HG03469 (cell line): ENCODE results near the gene IVL.

Experiments
- ATAC-seq: cut with Tn5 transposase; IDR thresholded peaks from one replicate; pipeline ENCODE4 v1.9.1; 2021; ENCODE audit warnings: mild to moderate bottlenecking, moderate library complexity, moderate number of reproducible peaks; ENCODE audit not compliant: unreplicated experiment

IVL gene

DNA sequence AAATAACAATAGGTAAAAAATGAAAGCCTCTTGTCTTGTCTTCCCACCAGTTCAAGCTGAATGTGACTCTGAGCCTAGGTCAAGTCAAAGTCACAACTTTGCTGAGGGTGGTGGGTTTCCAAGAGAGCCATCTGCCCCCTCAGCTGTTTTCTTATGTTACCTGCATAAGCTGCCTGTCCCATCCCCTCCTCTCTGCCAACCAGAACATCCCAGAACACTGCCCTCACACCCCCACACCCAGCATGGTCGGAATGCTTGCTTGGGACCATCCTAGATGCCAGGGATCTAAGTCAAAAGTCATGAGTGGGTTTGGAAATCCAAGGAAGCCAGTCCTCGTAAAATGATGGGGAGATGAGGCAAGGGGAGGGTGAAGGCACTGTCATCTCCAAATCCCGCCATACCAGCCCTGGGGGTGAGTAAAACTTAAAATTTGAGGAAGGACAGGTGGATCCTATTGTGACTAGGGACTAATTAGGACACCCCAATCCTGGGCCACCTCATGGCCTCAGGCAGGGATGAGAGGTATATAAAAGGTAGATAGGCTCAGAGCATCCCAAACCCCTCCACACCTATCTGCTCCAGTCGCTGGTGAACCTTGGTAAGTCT is 38.4 kb downstream of the IVL start, which contains the start of gene SPRR5:
SPRR5 (plus strand) TSS at position 556 of the 606 bp plus-strand sequence. CDS start 1,349 bp downstream, outside the sequence.
- no peak for ATAC-seq

DNA sequence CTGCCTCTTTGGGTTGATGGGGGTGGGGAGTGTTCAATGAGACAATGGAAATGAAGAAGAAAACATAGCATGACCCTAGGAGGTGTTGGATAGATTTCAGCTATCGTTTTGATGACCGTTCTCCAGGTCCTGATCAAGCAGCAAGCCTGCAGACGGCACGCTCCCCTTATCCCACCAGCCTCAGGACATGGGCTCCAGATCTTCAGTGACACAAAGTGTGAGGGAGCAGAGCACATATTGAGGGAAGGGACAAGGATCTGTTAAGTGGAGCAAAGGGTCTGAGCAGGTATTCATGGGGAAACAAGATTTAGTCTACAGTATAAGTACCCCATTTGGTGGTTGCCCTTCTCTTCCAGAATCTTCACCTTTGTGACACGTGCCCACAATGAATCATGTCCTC is 43.4 kb downstream of the IVL start:
- no peak for ATAC-seq

DNA sequence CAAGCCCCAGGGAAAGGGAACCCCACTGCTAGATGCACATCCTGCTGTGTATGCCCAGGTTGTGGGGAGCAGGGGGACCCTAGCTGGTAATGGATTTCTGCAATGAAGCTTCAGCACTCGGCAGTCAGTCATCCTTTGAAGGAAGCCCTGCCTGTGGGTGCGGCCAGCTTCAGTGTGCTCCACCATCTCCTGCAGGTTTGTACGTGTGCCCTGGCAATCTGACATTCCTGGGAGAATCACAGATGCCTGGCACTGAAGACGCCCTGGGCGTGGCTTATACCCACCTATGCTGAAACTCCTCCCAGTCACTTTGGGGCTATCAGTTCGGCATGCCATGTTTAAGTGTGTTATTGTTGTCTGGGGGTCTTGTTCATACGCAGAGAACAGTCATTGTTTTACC is 45.4 kb downstream of the IVL start:
- no peak for ATAC-seq

DNA sequence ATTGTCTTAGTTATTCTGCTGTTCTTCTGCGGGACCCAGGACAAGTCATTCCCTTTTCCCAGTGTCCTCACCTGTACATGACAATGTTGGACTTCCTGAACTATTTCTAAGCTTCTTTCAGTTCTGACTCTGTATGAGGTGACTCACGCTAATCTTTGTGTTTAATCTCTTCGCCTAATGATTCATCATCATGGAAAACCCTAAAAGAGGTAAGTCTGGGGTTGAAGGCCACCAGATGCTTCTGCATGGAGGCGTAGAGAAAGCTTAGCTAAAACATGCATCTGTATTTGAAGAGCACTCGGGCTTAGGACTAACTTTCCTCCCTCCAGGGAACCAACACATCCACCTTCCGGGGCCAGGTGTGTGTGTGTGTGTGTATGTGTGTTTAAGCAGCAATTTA is 46.1 kb downstream of the IVL start:
- ATAC-seq = no peak

DNA sequence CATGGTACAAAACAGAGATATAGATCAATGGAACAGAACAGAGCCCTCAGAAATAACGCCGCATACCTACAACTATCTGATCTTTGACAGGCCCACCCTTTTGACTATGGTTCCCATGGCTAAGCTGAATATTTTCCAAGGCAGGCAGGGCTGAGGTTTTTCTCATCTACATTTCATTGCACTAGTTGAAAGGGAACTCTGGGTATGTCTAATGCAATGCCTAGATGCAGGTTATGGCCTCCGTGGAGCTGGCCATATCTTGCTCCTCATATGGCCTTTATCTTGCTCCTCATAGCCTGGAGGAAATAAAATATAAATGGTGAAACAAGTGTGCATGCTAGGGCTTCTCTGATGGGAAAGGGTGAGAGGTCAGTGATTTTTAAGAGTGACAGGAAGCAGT is 49.2 kb downstream of the IVL start:
- ATAC-seq = no peak

DNA sequence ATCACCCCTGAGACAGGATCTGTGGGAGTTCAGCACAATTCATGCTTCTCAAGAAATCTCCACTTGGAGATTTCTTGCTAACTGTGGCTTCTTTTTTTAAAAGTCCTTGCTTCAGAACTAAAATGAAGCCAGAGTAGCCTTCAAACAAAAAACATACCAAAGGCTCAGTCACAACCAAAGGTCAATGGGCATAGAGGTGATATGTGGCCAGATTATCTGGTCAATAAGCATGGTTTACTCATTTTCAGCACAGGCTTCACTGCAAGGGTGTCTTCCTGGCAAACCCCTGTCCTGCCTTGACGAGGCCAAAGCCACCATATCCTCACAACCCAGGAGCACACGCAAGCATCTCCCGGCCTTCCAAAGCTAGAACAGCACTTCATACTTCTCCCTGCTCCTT is 50.9 kb downstream of the IVL start:
- no peak for ATAC-seq

DNA sequence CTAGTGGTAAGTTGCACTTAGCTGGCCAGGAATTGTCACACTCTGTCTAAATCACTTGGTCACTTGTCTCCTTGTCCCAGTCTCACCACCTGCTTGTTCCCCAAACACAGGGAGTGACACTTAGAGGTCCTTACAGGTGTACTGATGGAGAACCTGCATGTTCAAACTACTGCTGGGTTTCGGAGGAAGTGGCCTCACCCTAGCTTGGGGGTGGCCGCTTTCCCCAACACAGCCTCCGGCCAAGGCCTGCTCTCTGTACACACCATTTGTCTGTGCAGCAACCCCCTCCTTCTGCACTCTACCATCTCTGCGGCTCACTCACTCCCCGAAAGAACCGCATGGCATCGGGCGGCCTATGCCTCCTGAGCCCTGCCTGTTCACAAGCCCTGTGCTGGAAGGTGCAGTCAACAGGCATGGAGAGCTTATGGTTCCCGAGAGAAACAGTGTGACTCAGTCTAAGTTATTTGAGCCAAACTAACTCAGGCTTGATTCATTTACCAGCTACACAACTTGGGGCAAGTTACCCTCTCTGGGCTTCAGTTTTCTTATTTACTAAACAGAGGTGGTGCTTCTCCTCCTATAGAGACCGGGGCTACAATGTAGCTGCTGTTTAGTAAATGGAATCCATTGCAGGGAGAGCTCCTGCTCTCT is 51.6 kb downstream of the IVL start:
- no peak for ATAC-seq

DNA sequence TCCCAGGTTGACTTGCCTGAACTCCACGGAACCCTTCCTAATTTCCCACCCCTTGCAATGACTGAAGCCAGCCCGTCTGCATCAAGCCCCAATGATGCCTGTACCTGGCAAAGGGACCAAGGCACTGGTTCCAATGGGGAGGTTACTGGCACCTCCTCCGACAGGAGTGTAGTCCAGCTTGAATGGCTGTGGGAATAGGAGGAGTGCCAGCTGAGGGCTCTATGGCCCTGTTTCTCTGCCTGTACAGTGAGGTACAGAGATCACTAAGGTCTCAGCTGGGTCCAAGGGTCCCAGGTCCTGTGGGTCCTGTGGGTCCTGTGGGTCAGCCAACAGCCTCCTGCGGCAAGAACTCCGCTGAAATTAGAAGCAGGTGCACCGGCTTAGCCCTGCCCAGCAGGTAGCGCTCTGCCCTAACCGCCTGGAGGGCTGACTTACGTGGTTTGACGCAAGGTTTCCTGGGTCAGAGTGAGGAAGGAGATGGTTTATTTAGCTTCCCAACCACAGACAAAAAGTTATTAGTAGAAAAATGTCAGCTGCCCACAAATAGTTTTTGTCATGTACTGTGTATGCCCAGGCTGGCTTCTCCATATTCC is 52.2 kb downstream of the IVL start:
- no peak for ATAC-seq
